ENCODE results near the gene RIC3.

Gene RIC3

GRCh38 chr11:8085011-8085645 lies 83.7 kb downstream of the RIC3 start:
- TF ChIP-seq PAX5 (IDR thresholded peaks at IDR 0.05; ENCODE audit: insufficient read depth, low read length, severe bottlenecking) (no peak), SPI1 (IDR thresholded peaks at IDR 0.05; ENCODE audit: low read depth, low read length) (no peak), TAF1 (IDR thresholded peaks at IDR 0.05; ENCODE audit: low read depth, low read length) (no peak), POU2F2 (IDR thresholded peaks at IDR 0.05; ENCODE audit: low read depth, low read length) (no peak), POLR2AphosphoS5 (IDR thresholded peaks at IDR 0.05; ENCODE audit: low read depth, low read length) (no peak), POLR2A (IDR thresholded peaks at IDR 0.05; ENCODE audit: low read depth, low read length) (no peak)
- no peak for FAIRE-seq
- no peak for DNase-seq (ENCODE audit: insufficient read length, low spot score)

GRCh38 chr11:8084352-8084751 lies 84.5 kb downstream of the RIC3 start:
- DNase-seq (ENCODE audit: insufficient read length, low spot score) (no peak), FAIRE-seq (no peak)
- TF ChIP-seq TAF1 (IDR thresholded peaks at IDR 0.05; ENCODE audit: low read depth, low read length) = no peak
- TF ChIP-seq PAX5 (IDR thresholded peaks at IDR 0.05; ENCODE audit: insufficient read depth, low read length, severe bottlenecking) = no peak
- no peak for TF ChIP-seq POLR2A (IDR thresholded peaks at IDR 0.05; ENCODE audit: low read depth, low read length)
- TF ChIP-seq SPI1 (IDR thresholded peaks at IDR 0.05; ENCODE audit: low read depth, low read length) = no peak
- no peak for TF ChIP-seq POU2F2 (IDR thresholded peaks at IDR 0.05; ENCODE audit: low read depth, low read length)
- no peak for TF ChIP-seq POLR2AphosphoS5 (IDR thresholded peaks at IDR 0.05; ENCODE audit: low read depth, low read length)

DNA sequence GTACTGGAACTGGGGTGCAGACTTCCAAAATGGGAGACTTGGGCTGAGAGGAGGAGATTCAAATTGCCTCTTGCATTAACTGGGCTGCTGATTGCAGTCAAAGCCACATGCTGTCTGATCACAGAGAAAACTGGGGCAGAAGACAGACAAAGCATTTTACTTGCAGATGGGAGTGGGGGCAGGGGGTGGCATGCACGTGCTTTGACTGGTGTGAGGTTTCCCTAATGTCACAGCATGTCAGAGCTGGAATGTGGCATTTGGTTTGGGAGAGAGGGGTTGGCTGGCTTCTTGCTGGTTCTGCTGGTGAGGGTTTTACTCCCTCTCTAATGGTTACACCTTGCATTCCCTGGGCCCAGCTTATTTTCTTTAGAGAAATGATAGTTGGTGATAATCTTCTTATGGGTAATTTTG lies 84.9 kb downstream of the RIC3 start:
- no peak for DNase-seq (ENCODE audit: insufficient read length, low spot score)
- FAIRE-seq = no peak

DNA sequence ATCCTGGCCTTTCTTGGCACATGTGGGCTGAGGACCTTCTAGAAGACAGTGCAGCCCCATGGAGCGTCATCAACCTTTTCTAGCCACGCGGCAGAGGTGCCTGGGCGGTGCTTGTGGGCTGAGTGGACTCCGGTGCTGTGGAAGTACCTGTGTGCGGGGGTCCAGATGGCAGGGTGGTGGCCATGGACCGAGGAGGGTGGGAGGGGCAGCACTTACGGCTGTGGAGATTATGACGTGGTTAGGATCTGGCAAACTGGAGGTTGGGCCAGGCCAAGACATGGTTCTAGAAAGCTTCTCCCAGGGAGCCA lies 85.8 kb downstream of the RIC3 start:
- FAIRE-seq (no peak), DNase-seq (ENCODE audit: insufficient read length, low spot score) (no peak)
- no peak for TF ChIP-seq PAX5 (IDR thresholded peaks at IDR 0.05; ENCODE audit: insufficient read depth, low read length, severe bottlenecking)
- no peak for TF ChIP-seq SPI1 (IDR thresholded peaks at IDR 0.05; ENCODE audit: low read depth, low read length)
- TF ChIP-seq POLR2A (IDR thresholded peaks at IDR 0.05; ENCODE audit: low read depth, low read length) = no peak
- TF ChIP-seq POLR2AphosphoS5 (IDR thresholded peaks at IDR 0.05; ENCODE audit: low read depth, low read length) = no peak
- TF ChIP-seq POU2F2 (IDR thresholded peaks at IDR 0.05; ENCODE audit: low read depth, low read length) = no peak
- no peak for TF ChIP-seq TAF1 (IDR thresholded peaks at IDR 0.05; ENCODE audit: low read depth, low read length)

More for the DNA sequence above, 84.9 kb downstream of the RIC3 start:
- TF ChIP-seq POLR2AphosphoS5 (IDR thresholded peaks at IDR 0.05; ENCODE audit: low read depth, low read length) (no peak), POLR2A (IDR thresholded peaks at IDR 0.05; ENCODE audit: low read depth, low read length) (no peak), POU2F2 (IDR thresholded peaks at IDR 0.05; ENCODE audit: low read depth, low read length) (no peak), TAF1 (IDR thresholded peaks at IDR 0.05; ENCODE audit: low read depth, low read length) (no peak), PAX5 (IDR thresholded peaks at IDR 0.05; ENCODE audit: insufficient read depth, low read length, severe bottlenecking) (no peak), SPI1 (IDR thresholded peaks at IDR 0.05; ENCODE audit: low read depth, low read length) (no peak)

DNA sequence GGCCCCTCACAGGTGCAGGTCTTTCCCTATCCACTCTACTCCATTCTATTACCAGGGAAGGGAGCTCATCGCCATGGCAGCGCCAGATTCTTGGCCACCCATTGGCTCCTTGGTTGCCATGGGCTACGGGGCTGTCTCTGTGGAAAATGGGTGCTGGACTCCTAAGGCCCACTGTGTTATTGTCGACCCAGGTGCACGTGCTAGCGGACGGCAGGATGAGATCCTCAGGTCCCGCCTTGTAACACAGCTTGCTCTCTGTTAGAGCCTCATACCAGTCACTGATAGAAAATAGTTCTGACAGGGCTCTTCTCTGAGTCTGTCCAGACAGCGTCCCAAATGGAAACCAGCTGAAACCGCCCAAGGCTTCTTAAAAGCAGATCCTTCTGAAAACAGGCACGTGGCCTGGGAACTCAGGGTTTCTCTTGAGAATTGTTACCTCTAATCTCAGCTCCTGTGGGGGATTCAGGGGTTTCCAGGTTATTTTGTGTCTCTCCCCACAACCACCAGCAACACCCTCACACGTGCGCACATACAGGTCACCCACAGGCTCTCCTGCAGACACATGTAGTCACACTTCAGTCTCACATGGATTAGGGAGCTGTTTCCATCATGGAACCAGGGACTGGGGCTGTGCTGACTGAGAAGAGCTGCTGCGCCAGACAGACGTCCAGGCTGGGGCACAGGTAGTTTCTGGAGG lies 86.3 kb downstream of the RIC3 start:
- FAIRE-seq (no peak), DNase-seq (ENCODE audit: insufficient read length, low spot score) (no peak)
- no peak for TF ChIP-seq POU2F2 (IDR thresholded peaks at IDR 0.05; ENCODE audit: low read depth, low read length)
- no peak for TF ChIP-seq TAF1 (IDR thresholded peaks at IDR 0.05; ENCODE audit: low read depth, low read length)
- no peak for TF ChIP-seq POLR2AphosphoS5 (IDR thresholded peaks at IDR 0.05; ENCODE audit: low read depth, low read length)

DNA sequence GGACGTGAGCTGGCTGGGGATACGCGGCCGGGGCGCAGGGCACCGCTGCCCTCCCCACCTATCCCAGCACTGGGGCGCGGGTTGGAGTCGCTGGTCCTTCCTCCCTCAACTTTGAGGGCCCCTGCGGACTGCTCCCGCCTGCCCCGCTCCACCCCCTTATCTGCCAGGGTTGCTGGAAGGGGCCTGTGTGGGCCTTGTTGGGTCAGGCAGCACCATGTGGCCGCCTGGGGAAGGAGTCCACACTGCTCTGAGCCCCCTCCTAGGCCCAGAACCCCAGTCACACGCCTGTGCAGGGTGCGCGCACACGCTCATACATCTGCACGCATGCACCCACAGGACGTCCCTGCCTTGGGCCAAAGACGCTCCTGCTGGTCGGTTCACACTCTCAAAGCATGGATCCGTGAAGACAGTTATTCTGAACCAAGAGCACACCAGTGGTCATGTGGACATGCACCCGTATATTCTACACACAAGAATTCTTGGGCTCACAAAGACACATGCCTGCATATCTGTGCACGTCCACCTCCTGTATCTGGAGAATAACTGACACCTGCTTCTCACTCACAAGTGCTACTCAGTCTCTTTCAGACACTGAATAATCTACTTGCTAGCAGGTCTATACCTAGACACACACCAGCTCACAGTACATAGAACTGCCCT lies 87.1 kb downstream of the RIC3 start:
- no peak for DNase-seq (ENCODE audit: insufficient read length, low spot score)
- no peak for FAIRE-seq
- TF ChIP-seq TAF1 (IDR thresholded peaks at IDR 0.05; ENCODE audit: low read depth, low read length) = no peak
- no peak for TF ChIP-seq POLR2A (IDR thresholded peaks at IDR 0.05; ENCODE audit: low read depth, low read length)
- no peak for TF ChIP-seq POLR2AphosphoS5 (IDR thresholded peaks at IDR 0.05; ENCODE audit: low read depth, low read length)
- no peak for TF ChIP-seq PAX5 (IDR thresholded peaks at IDR 0.05; ENCODE audit: insufficient read depth, low read length, severe bottlenecking)
- no peak for TF ChIP-seq SPI1 (IDR thresholded peaks at IDR 0.05; ENCODE audit: low read depth, low read length)
- TF ChIP-seq POU2F2 (IDR thresholded peaks at IDR 0.05; ENCODE audit: low read depth, low read length) = no peak

DNA sequence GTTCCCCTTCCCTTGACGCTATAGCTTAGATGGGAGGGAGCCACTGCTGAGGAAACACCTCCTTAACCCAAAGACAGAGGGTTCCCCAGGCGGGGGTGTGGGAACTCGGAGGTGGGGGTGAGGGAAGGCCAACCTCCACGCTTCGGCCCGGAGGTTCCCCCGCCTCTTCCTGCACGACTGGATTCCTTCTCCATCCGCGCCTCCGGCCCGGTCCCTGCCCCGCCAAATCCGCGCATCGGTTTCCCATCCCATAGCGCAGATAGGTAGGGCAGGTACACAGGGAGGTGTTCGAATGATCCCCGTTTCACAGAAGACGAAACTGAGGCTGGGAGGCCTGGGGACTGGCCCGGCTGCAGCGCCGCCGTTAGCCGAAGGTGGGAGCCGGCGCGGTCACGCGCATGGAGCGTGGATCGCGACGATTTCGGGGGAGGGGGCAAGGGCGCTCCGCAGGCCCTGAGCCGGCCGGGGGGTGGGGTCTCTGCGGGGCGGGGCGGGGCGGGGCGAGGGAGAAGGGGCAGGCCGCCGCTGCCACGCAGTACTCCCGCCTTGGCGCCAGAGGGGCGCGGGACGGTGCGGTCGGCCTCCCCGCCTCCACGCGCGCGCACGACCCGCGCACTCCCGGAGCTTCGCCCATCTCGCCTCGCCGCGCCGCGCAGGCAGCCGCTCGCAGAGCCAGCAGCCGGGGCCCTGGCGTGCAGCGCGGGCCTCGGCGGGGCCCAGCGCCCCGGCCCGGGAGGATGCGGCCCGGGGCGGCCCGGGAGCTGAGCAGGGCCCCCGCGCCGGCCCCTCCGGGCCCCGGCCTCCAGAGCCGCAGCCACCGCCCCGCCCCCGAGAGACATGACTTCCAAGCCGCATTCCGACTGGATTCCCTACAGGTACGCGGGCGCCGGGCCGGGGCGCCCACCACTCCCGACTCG lies 87.9 kb downstream of the RIC3 start, which contains the start of gene TUB:
Gene TUB, plus strand, starts transcription at position 538 of the 917 bp plus-strand sequence. Its CDS starts 300 bp downstream, at position 838.
- DNase-seq (ENCODE audit: insufficient read length, low spot score) (peak; percentile 54), FAIRE-seq (peak; percentile 13)
- TF ChIP-seq POU2F2 (IDR thresholded peaks at IDR 0.05; ENCODE audit: low read depth, low read length) = no peak
- TF ChIP-seq TAF1 (IDR thresholded peaks at IDR 0.05; ENCODE audit: low read depth, low read length) = no peak
- TF ChIP-seq SPI1 (IDR thresholded peaks at IDR 0.05; ENCODE audit: low read depth, low read length) = no peak
- TF ChIP-seq PAX5 (IDR thresholded peaks at IDR 0.05; ENCODE audit: insufficient read depth, low read length, severe bottlenecking) = no peak
- TF ChIP-seq POLR2A (IDR thresholded peaks at IDR 0.05; ENCODE audit: low read depth, low read length) = no peak
- no peak for TF ChIP-seq POLR2AphosphoS5 (IDR thresholded peaks at IDR 0.05; ENCODE audit: low read depth, low read length)

DNA sequence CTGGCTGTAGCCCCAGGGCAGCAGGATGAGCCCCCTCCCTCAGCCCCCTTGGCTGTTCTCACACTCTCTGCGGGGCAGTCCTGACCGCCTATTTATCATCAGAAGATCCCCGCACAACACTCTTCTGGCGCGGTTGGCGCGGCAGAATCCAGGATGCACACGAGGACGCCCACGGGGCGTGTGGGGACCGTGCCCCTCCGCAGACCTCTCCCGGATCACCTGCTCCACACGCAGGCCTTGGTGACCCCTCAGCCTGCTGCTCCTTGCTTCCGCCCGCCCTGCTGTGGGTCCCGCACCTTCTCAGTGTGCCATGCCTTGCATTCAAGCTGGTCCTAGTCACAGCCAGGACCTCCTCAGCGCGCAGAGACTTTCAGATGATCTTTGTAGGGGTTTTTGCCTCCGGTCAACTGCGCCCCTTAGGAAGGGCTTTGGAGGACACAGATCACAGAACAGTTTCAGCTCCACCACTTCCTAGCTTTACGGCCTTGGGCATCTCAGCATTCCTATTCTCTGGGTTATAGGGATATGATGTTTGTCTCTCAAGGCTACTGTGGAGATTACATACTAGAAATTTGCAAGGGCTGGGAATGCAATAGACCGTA lies 88.7 kb downstream of the RIC3 start:
- no peak for DNase-seq (ENCODE audit: insufficient read length, low spot score)
- FAIRE-seq = no peak
- no peak for TF ChIP-seq PAX5 (IDR thresholded peaks at IDR 0.05; ENCODE audit: insufficient read depth, low read length, severe bottlenecking)
- no peak for TF ChIP-seq POLR2AphosphoS5 (IDR thresholded peaks at IDR 0.05; ENCODE audit: low read depth, low read length)
- no peak for TF ChIP-seq TAF1 (IDR thresholded peaks at IDR 0.05; ENCODE audit: low read depth, low read length)
- no peak for TF ChIP-seq POLR2A (IDR thresholded peaks at IDR 0.05; ENCODE audit: low read depth, low read length)
- TF ChIP-seq SPI1 (IDR thresholded peaks at IDR 0.05; ENCODE audit: low read depth, low read length) = no peak
- no peak for TF ChIP-seq POU2F2 (IDR thresholded peaks at IDR 0.05; ENCODE audit: low read depth, low read length)
